ENCODE data around the gene MUTYH.
A peak's percentile ranks its signal among the peaks of the same experiment; 100 is the strongest.
"Not testable (repeated sequence)": the region's sequence is repeated elsewhere in the genome, so short reads cannot be mapped to it uniquely, and the experiment has no call there.

Gene MUTYH

GRCh38 chr1:45317166-45317565 is 23.1 kb downstream of the MUTYH start:
- DNase-seq: no peak

- no peak for DNase-seq
Observed at GRCh38 chr1:45314266-45314665, 26.0 kb downstream of the MUTYH start.

GRCh38 chr1:45306905-45307304 is 33.3 kb downstream of the MUTYH start:
- DNase-seq: no peak

- DNase-seq: no peak
Observed at GRCh38 chr1:45306319-45306718, 33.9 kb downstream of the MUTYH start.

GRCh38 chr1:45305231-45305630 is 35.0 kb downstream of the MUTYH start:
- DNase-seq: no peak

GRCh38 chr1:45304311-45305081 is 35.7 kb downstream of the MUTYH start:
- DNase-seq: no peak

GRCh38 chr1:45303520-45304310 is 36.5 kb downstream of the MUTYH start:
- DNase-seq: peak; percentile 90 to 98 (median 94)

GRCh38 chr1:45302505-45303150 is 37.6 kb downstream of the MUTYH start:
- no peak for DNase-seq

GRCh38 chr1:45300669-45300997 is 39.6 kb downstream of the MUTYH start:
- DNase-seq: no peak

- peak in 1 of 4 experiments; percentile 7 for DNase-seq
Observed at GRCh38 chr1:45299981-45300668, 40.1 kb downstream of the MUTYH start.

GRCh38 chr1:45299296-45299695 is 40.9 kb downstream of the MUTYH start:
- DNase-seq: no peak

- no peak for DNase-seq
Observed at GRCh38 chr1:45297666-45298356, 42.4 kb downstream of the MUTYH start.

GRCh38 chr1:45291716-45292115 is 48.5 kb downstream of the MUTYH start:
- DNase-seq: no peak

- not testable (repeated sequence) for DNase-seq
Observed at GRCh38 chr1:45291002-45291401, 49.2 kb downstream of the MUTYH start.

- DNase-seq: not testable (repeated sequence)
Observed at GRCh38 chr1:45286521-45286920, 53.7 kb downstream of the MUTYH start.

GRCh38 chr1:45284858-45285257 is 55.4 kb downstream of the MUTYH start:
- DNase-seq: not testable (repeated sequence)

- DNase-seq: no peak
Observed at GRCh38 chr1:45282351-45282750, 57.9 kb downstream of the MUTYH start.

All from activated naive CD4-positive, alpha-beta T cell (primary cell).